ENCODE data around the gene FAM20C. TPM values are rescaled to one million over a fixed set of nuclear protein-coding genes. Genes with fewer than 3 reads are reported as not detected.

The FAM20C gene
- total RNA-seq, 2 donors from 2014 or later = 37.8 to 62.0 TPM

- Histone ChIP-seq H3K27ac (no peak overlapping the region), H3K9me3 (no peaks in the 10 kb centered on the region), H3K27me3 (replicated peaks; ENCODE audit: insufficient read depth) (no peaks in the 10 kb centered on the region), H3K4me1 (replicated peaks) (no peaks in the 10 kb centered on the region), H3K4me3 (no peak overlapping the region), H3K36me3 (no peaks in the 10 kb centered on the region)
- WGBS = 73% methylated on average over 22 of the region's 27 CpGs
- intact Hi-C loops (cut with DNase I) = no loop called here
- TF ChIP-seq CTCF (IDR thresholded peaks at IDR 0.05) = no peak
- no peak for TF ChIP-seq POLR2AphosphoS5 (IDR thresholded peaks at IDR 0.05)
- DNase-seq (ENCODE audit: low spot score) = no peak
Measured at GRCh38 chr7:171364-171904, 20.9 kb upstream of the FAM20C start.

GRCh38 chr7:171912-172515, 20.4 kb upstream of the FAM20C start:
- DNase-seq (ENCODE audit: low spot score) = no peak
- no peaks in the 10 kb centered on the region for H3K36me3 ChIP-seq
- H3K27ac ChIP-seq = no peak overlapping the region
- intact Hi-C loops (cut with DNase I) = no loop called here
- WGBS = 96% methylated on average over 16 of the region's 16 CpGs
- TF ChIP-seq CTCF (IDR thresholded peaks at IDR 0.05) (no peak), POLR2A (IDR thresholded peaks at IDR 0.05) (no peak), POLR2AphosphoS5 (IDR thresholded peaks at IDR 0.05) (no peak)
- no peaks in the 10 kb centered on the region for H3K27me3 ChIP-seq (replicated peaks; ENCODE audit: insufficient read depth)
- no peak overlapping the region for H3K4me3 ChIP-seq
- H3K4me1 ChIP-seq (replicated peaks) = no peaks in the 10 kb centered on the region
- no peaks in the 10 kb centered on the region for H3K9me3 ChIP-seq

GRCh38 chr7:173209-173918, 19.0 kb upstream of the FAM20C start:
- Histone ChIP-seq H3K36me3 (no peaks in the 10 kb centered on the region), H3K9me3 (no peaks in the 10 kb centered on the region), H3K27me3 (replicated peaks; ENCODE audit: insufficient read depth) (peaks cover 2% of the 10 kb centered on the region), H3K4me3 (no peak overlapping the region), H3K4me1 (replicated peaks) (no peaks in the 10 kb centered on the region), H3K27ac (no peak overlapping the region)
- intact Hi-C loops (cut with DNase I) = no loop called here
- WGBS = 83% methylated on average over 29 of the region's 29 CpGs
- DNase-seq (ENCODE audit: low spot score) = no peak
- TF ChIP-seq POLR2AphosphoS5 (IDR thresholded peaks at IDR 0.05) = no peak

- Histone ChIP-seq H3K27ac (no peak overlapping the region), H3K27me3 (replicated peaks; ENCODE audit: insufficient read depth) (peaks cover 2% of the 10 kb centered on the region), H3K36me3 (no peaks in the 10 kb centered on the region), H3K9me3 (no peaks in the 10 kb centered on the region), H3K4me3 (no peak overlapping the region), H3K4me1 (replicated peaks) (no peaks in the 10 kb centered on the region)
- intact Hi-C loops (cut with DNase I) = no loop called here
- TF ChIP-seq POLR2AphosphoS5 (IDR thresholded peaks at IDR 0.05) (no peak), CTCF (IDR thresholded peaks at IDR 0.05) (no peak), POLR2A (IDR thresholded peaks at IDR 0.05) (no peak)
- DNase-seq (ENCODE audit: low spot score) = no peak
- 41% methylated on average over 2 of the region's 2 CpGs for WGBS
Measured at GRCh38 chr7:174716-175115, 17.7 kb upstream of the FAM20C start.

- Histone ChIP-seq H3K36me3 (no peaks in the 10 kb centered on the region), H3K27ac (no peak overlapping the region), H3K4me3 (no peak overlapping the region), H3K27me3 (replicated peaks; ENCODE audit: insufficient read depth) (peaks cover 2% of the 10 kb centered on the region), H3K4me1 (replicated peaks) (no peaks in the 10 kb centered on the region), H3K9me3 (no peaks in the 10 kb centered on the region)
- intact Hi-C loops (cut with DNase I) = no loop called here
- no peak for DNase-seq (ENCODE audit: low spot score)
- no peak for TF ChIP-seq POLR2A (IDR thresholded peaks at IDR 0.05)
- WGBS = 95% methylated on average over 11 of the region's 11 CpGs
Measured at GRCh38 chr7:175955-176354, 16.4 kb upstream of the FAM20C start.

- 87% methylated on average over 9 of the region's 9 CpGs for WGBS
Measured at GRCh38 chr7:176381-176780, 16.0 kb upstream of the FAM20C start.

More at GRCh38 chr7:176381-176780, 16.0 kb upstream of the FAM20C start:
- Histone ChIP-seq H3K27me3 (replicated peaks; ENCODE audit: insufficient read depth) (peaks cover 2% of the 10 kb centered on the region), H3K36me3 (no peaks in the 10 kb centered on the region), H3K9me3 (no peaks in the 10 kb centered on the region), H3K27ac (no peak overlapping the region), H3K4me1 (replicated peaks) (no peaks in the 10 kb centered on the region), H3K4me3 (no peak overlapping the region)
- intact Hi-C loops (cut with DNase I) = no loop called here
- TF ChIP-seq POLR2AphosphoS5 (IDR thresholded peaks at IDR 0.05) = no peak
- TF ChIP-seq POLR2A (IDR thresholded peaks at IDR 0.05) = no peak
- no peak for TF ChIP-seq CTCF (IDR thresholded peaks at IDR 0.05)
- DNase-seq (ENCODE audit: low spot score) = no peak

Measured in prostate gland (tissue), 2 donors.